PFSK-1 (cell line): Measurements from ENCODE around the gene ARHGEF12.

Source experiments
- FOXP2 ChIP-seq: optimal IDR thresholded peaks from 2 replicates; pipeline ENCODE3; 2011; ENCODE audit warnings: borderline replicate concordance, control low read depth, inconsistent platforms; ENCODE audit not compliant: insufficient read depth; ENCODE audit errors: extremely low read length, extremely low read depth
- POLR2AphosphoS5 ChIP-seq: IDR thresholded peaks from 2 replicates; pipeline ENCODE4 v1.6.1; 2012; ENCODE audit warnings: low read depth, mild to moderate bottlenecking, control low read depth, low read length, moderate library complexity
- SIN3A ChIP-seq: IDR thresholded peaks from 2 replicates; pipeline ENCODE4 v1.6.1; 2012; ENCODE audit warnings: mild to moderate bottlenecking, low read length, moderate library complexity, borderline replicate concordance; ENCODE audit not compliant: insufficient read depth
- TAF1 ChIP-seq: IDR thresholded peaks from 2 replicates; pipeline ENCODE4 v1.6.1; 2012; ENCODE audit warnings: low read length, control low read depth, borderline replicate concordance; ENCODE audit not compliant: insufficient read depth
- TF ChIP-seq, protein P1 (sequence below), 2 experiments: IDR thresholded peaks; 2 replicates each; pipeline versions ENCODE4 v1.6.1 to v1.8.0; 2011 to 2012; ENCODE audit warnings: low read depth in 2 of 2, low read length in 2 of 2, control low read depth in 1 of 2, inconsistent platforms in 1 of 2, mild to moderate bottlenecking in 1 of 2, moderate library complexity in 1 of 2; ENCODE audit not compliant: insufficient read depth in 1 of 2

The ARHGEF12 gene

DNA sequence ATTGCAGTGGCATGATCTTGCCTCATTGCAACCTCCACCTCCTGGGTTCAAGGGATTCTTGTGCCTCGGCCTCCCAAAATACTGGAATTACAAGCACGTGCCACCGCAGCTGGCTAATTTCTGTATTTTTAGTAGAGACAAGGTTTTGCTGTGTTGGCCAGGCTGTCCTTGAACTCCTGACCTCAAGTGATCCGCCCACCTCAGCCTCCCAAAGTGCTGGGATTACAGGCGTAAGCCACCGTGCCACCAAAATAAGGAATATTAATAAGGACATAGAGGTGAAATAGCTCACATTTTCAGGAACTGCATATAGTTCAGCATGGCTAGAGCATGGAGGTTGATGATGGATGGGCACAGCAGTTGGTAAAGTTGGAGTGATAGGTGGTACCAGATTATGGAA lies 21.4 kb downstream of the ARHGEF12 start:
- TF ChIP-seq, protein P1, sequence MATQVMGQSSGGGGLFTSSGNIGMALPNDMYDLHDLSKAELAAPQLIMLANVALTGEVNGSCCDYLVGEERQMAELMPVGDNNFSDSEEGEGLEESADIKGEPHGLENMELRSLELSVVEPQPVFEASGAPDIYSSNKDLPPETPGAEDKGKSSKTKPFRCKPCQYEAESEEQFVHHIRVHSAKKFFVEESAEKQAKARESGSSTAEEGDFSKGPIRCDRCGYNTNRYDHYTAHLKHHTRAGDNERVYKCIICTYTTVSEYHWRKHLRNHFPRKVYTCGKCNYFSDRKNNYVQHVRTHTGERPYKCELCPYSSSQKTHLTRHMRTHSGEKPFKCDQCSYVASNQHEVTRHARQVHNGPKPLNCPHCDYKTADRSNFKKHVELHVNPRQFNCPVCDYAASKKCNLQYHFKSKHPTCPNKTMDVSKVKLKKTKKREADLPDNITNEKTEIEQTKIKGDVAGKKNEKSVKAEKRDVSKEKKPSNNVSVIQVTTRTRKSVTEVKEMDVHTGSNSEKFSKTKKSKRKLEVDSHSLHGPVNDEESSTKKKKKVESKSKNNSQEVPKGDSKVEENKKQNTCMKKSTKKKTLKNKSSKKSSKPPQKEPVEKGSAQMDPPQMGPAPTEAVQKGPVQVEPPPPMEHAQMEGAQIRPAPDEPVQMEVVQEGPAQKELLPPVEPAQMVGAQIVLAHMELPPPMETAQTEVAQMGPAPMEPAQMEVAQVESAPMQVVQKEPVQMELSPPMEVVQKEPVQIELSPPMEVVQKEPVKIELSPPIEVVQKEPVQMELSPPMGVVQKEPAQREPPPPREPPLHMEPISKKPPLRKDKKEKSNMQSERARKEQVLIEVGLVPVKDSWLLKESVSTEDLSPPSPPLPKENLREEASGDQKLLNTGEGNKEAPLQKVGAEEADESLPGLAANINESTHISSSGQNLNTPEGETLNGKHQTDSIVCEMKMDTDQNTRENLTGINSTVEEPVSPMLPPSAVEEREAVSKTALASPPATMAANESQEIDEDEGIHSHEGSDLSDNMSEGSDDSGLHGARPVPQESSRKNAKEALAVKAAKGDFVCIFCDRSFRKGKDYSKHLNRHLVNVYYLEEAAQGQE (IDR thresholded peaks at IDR 0.05; ENCODE audit: insufficient read depth in 1 of 2, low read depth in 2 of 2, low read length in 2 of 2) = no peak
- TF ChIP-seq TAF1 (no peak), SIN3A (no peak), POLR2AphosphoS5 (no peak), FOXP2 (no peak)

DNA sequence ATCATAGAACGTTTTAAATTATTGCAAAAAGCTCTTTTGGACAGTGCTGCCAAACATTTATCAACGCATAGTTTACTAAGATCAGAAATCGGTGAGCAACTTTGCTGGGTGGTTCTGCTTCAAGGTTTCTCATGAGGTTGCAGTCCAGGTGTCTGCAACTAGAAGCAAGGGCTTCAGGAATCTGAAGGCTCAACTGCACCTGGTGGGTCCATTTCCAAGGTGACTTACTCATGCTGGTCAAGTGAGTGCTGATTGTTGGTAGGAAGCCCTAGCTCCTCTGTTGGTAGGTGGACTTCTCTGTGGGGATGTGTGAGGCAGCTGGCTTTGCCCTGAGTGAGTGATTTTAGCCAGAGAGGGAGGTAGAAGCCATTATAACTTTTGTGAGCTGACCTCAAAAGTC lies 22.5 kb downstream of the ARHGEF12 start:
- TF ChIP-seq, protein P1 (IDR thresholded peaks at IDR 0.05; ENCODE audit: insufficient read depth in 1 of 2, low read depth in 2 of 2, low read length in 2 of 2) = no peak
- no peak for TF ChIP-seq FOXP2
- TF ChIP-seq POLR2AphosphoS5 = no peak
- TF ChIP-seq TAF1 = no peak
- TF ChIP-seq SIN3A = no peak

DNA sequence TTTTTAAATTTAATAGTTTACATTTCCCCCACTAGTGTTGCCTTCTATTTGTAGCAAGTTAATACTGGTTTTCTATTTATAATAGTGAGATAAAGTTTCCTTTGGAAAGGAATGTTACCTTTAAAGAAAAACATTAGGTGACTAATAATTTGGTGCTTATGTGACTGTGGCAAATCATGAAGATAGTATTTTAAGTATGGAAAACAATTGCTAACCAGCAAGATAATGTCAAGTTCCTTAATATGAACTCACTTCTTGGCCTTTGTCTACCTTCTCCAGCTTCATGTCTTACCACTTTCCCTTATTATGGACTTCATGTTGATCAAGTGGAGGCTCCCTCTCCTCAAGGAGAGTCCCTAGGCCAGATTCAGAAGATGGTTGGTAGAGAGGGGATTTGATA lies 27.2 kb downstream of the ARHGEF12 start:
- TF ChIP-seq POLR2AphosphoS5 = no peak
- TF ChIP-seq, protein P1 (IDR thresholded peaks at IDR 0.05; ENCODE audit: insufficient read depth in 1 of 2, low read depth in 2 of 2, low read length in 2 of 2) = no peak
- TF ChIP-seq TAF1 = no peak
- no peak for TF ChIP-seq FOXP2
- no peak for TF ChIP-seq SIN3A

DNA sequence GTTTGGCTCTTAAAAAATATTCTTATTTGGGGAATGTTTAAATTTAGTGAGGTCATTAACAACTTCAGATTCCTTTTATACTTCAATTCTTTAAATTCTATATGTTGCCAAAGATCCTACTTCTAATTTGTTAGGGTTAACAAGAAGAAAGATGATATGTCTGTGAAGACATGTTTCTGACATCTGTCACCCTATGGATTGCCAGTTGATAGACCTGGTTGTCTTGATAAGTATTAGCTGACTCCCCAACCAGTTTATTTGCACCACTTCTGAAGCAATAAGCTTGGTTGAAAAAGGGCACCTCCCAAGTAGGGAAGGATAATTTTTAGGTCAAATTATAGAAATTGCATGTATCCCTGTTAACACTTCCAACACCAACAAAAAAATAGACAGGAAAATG lies 29.3 kb downstream of the ARHGEF12 start:
- TF ChIP-seq FOXP2 (no peak), SIN3A (no peak), TAF1 (no peak), POLR2AphosphoS5 (no peak)
- TF ChIP-seq, protein P1 (IDR thresholded peaks at IDR 0.05; ENCODE audit: insufficient read depth in 1 of 2, low read depth in 2 of 2, low read length in 2 of 2) = no peak

DNA sequence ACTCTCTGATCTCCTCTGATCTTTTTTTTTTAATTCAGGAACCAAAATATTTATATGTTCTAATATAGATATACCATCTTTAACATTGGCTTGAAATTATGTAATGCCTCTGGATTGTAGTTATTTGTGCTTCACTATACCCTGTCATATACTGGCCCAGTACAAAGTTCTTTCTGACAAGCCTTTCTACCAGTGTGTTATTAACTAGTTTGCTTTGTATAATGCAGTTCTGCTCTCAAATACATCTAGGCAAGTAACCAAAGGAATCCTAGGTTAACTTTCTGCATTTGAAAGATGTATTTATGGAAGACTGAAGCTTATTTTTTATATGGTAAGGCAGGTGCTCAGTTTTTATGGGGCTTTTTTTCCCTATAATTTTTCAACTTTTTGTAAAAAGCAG lies 36.1 kb downstream of the ARHGEF12 start:
- TF ChIP-seq TAF1 (no peak), POLR2AphosphoS5 (no peak), FOXP2 (no peak), SIN3A (no peak)
- TF ChIP-seq, protein P1 (IDR thresholded peaks at IDR 0.05; ENCODE audit: insufficient read depth in 1 of 2, low read depth in 2 of 2, low read length in 2 of 2) = no peak
